Muscle of leg (tissue), 11 donors: ENCODE results near the gene HTR3A. TPM values are rescaled to one million over a fixed set of nuclear protein-coding genes. Genes with fewer than 3 reads are reported as not detected.

Experiments
- DNase-seq: peaks from one replicate; pipeline ENCODE4 v3.0.0; 2013
- H3K27ac ChIP-seq: one replicate; pipeline ENCODE4 v1.5.1; 2013; ENCODE audit warnings: mild to moderate bottlenecking, low read length, control low read depth
- H3K27me3 ChIP-seq: one replicate; pipeline ENCODE4 v1.6.1; 2013; ENCODE audit warnings: low read length; ENCODE audit not compliant: control insufficient read depth, insufficient read depth
- H3K36me3 ChIP-seq: one replicate; pipeline ENCODE4 v1.6.1; 2013; ENCODE audit warnings: low read length; ENCODE audit not compliant: control insufficient read depth, insufficient read depth
- H3K4me1 ChIP-seq: one replicate; pipeline ENCODE4 v1.6.1; 2013; ENCODE audit warnings: low read length; ENCODE audit not compliant: control insufficient read depth, insufficient read depth
- H3K4me3 ChIP-seq: one replicate; pipeline ENCODE4 v1.5.1; 2013; ENCODE audit warnings: low read length, control low read depth
- H3K9me3 ChIP-seq: replicated peaks from 2 replicates; pipeline ENCODE4 v1.6.1; 2013; ENCODE audit warnings: low read depth, low read length; ENCODE audit not compliant: control insufficient read depth
- WGBS: methylation state at CpG from one replicate; pipeline ENCODE4 v1.1.5; 2013; ENCODE audit warnings: missing lambda C conversion rate; ENCODE audit not compliant: insufficient coverage; 5-methylcytosine and 5-hydroxymethylcytosine counted together
- polyA plus RNA-seq, 8 donors: library from polyadenylated mRNA; unstranded; fragments of 120-200 nt; gene quantifications; one replicate each; pipeline versions ENCODE4 v1.2.1 to v1.2.3, GENCODE V29; 2013; ENCODE audit warnings: inconsistent platforms in 1 of 8, low replicate concordance in 1 of 8; ENCODE audit not compliant: insufficient read length in 8 of 8, insufficient read depth in 1 of 8
- total RNA-seq: library from RNA; stranded (reverse); fragments of 120-200 nt; gene quantifications from one replicate; pipeline ENCODE4 v1.2.4, GENCODE V29; 2013

The HTR3A gene
- total and polyA plus RNA-seq, 9 donors, result 0.04 to 0.17 (median 0.10) TPM; not detected in 3

DNA sequence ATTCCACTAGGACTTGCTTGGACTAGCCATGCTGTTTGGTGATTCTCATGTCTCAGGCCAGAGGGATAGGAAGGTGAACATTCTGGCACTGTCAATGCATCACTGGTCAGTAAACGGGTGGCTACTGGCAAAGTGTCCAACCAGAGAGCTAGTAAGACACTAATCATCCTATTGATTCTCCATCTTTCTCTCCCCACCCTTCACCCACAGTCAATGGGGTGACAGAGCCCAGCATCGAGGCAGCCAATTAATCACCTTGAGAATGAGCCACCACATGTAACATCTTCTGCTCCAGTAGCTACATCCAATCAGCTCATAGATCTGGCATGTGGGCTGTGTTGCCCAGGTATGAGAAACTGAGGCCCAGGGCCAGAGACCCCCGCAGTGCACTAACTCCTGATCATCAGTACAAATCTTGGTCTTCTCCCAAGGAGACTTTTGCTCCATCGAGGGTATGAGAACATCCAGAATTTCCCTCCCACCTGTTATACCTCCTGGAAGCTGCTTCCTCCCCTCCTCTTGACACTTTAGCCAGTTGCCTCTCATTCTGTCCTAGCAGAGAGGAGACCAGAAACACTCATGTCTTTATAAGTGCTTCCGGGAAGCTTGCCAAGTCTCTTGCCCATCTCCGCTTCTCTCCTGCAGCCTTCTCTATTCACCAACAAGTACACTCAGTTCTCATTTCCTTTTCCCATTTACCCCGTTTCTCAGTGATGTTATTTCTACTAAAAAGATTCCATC, 17.0 kb downstream of the HTR3A start:
- no peaks in the 10 kb centered on the region for H3K36me3 ChIP-seq
- DNase-seq, result peak; percentile 5
- H3K4me3 ChIP-seq, result no peak overlapping the region
- H3K27ac ChIP-seq, result no peak overlapping the region
- no peaks in the 10 kb centered on the region for H3K9me3 ChIP-seq
- peaks cover 3% of the 10 kb centered on the region for H3K27me3 ChIP-seq
- H3K4me1 ChIP-seq, result no peaks in the 10 kb centered on the region
- WGBS, result 68% methylated on average over 5 of the region's 7 CpGs

- Histone ChIP-seq H3K27ac (no peak overlapping the region), H3K36me3 (no peaks in the 10 kb centered on the region), H3K4me3 (no peak overlapping the region), H3K9me3 (no peaks in the 10 kb centered on the region), H3K4me1 (no peaks in the 10 kb centered on the region), H3K27me3 (peaks cover 3% of the 10 kb centered on the region)
- no peak for DNase-seq
- 25% methylated on average over 1 of the region's 7 CpGs for WGBS
These were observed 17.7 kb downstream of the HTR3A start for GRCh38 chr11:113992459-113993110.

DNA sequence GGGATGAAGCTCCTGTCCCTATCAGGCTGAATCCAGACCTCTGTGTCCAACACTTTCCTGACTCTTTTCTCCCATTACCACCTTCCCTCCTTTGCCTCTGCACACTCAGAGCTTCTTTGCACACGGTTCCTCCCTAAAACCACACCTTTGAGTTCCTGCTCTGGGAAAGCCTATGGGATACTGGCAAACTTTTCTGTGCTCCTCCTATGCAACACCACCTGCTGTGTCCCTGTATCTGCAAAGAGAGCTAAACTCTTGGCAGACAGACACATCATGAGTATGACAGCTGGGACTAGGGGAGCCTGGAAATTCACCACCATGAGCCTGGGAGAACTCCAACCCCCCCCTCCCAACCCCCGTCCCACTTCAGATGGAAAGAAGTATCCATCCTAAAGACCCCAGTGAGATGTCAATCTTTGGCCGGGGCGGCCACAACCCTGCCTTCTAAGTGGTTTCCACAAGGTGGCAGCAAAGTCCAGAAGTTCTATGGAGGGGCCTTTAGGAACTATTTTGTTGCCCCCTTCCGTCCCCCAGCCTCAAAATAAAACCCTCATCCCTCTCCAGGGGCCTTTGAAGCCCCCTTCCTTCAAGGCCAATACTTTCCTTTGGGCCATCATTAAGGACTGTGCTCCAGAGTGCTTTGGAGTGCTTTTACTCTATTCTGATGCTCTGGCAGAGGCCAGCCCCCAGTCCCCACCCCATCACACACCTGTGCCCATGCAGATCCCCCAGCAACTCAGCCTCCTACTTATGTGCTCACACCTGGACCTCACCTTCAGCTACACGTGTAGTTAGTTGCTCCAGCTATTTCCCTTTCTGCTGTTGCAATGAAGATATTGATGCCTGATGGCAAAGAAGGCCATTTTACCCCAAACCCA, 19.4 kb downstream of the HTR3A start:
- H3K27ac ChIP-seq, result no peak overlapping the region
- 0% methylated on average over 2 of the region's 6 CpGs for WGBS

DNA sequence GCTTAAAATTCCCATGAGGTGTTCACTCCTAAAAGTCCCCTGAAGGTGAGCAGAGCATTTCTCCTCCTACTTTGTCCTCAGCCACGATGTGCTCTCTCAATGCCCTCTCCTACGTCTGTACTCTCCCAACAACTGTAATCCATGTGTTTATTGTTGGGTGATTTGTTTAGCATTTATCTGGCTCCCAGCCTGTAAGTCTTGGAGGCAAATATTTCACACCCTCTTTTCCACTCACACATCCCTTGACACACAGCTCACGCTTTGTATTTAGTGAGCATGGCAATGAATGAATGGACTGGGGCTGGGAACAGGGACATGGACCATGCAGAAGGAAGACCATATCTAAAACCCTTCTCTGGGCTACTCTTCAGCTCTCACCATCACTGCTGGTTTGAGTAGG, 22.6 kb downstream of the HTR3A start:
- no peak overlapping the region for H3K27ac ChIP-seq
- H3K9me3 ChIP-seq, result no peaks in the 10 kb centered on the region
- H3K27me3 ChIP-seq, result peaks cover 6% of the 10 kb centered on the region
- H3K4me1 ChIP-seq, result no peaks in the 10 kb centered on the region
- WGBS, result no CpG with 5 or more reads among the region's 3 CpGs
- H3K36me3 ChIP-seq, result no peaks in the 10 kb centered on the region
- no peak for DNase-seq
- H3K4me3 ChIP-seq, result no peak overlapping the region

More for the DNA sequence above, 19.4 kb downstream of the HTR3A start:
- Histone ChIP-seq H3K4me1 (no peaks in the 10 kb centered on the region), H3K36me3 (no peaks in the 10 kb centered on the region), H3K27me3 (peaks cover 3% of the 10 kb centered on the region), H3K9me3 (no peaks in the 10 kb centered on the region), H3K4me3 (no peak overlapping the region)
- DNase-seq, result peak; percentile 6

DNA sequence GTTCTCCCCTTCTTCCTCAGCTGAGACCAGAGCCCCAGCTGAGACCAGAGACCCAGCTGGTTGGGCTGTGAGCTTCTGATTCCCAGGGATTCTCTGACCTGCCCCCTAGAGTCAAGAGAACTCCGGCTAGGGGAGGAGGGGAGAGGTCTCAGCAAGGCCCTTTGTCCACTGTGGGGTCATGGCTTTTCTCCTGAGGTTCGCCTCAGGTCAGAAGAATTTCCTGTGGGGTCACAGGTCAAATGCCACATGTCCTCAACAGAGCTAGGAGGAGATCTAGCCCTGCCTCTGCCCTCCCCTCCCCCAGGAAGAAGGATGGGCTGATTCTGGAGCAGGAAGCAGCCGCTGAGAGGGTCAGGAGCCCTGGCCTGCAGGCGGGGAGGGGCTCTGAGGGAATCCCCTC, 23.7 kb downstream of the HTR3A start:
- peaks cover 9% of the 10 kb centered on the region for H3K27me3 ChIP-seq
- no peak for DNase-seq
- no peaks in the 10 kb centered on the region for H3K36me3 ChIP-seq
- no peak overlapping the region for H3K4me3 ChIP-seq
- H3K4me1 ChIP-seq, result no peaks in the 10 kb centered on the region
- 0% methylated on average over 1 of the region's 4 CpGs for WGBS
- no peaks in the 10 kb centered on the region for H3K9me3 ChIP-seq
- no peak overlapping the region for H3K27ac ChIP-seq

GRCh38 chr11:114000526-114000925, 25.6 kb downstream of the HTR3A start:
- DNase-seq, result no peak
- WGBS, result 37% methylated on average over 2 of the region's 4 CpGs
- Histone ChIP-seq H3K9me3 (no peaks in the 10 kb centered on the region), H3K36me3 (no peaks in the 10 kb centered on the region), H3K4me1 (no peaks in the 10 kb centered on the region), H3K27me3 (peaks cover 8% of the 10 kb centered on the region), H3K4me3 (no peak overlapping the region), H3K27ac (no peak overlapping the region)

DNA sequence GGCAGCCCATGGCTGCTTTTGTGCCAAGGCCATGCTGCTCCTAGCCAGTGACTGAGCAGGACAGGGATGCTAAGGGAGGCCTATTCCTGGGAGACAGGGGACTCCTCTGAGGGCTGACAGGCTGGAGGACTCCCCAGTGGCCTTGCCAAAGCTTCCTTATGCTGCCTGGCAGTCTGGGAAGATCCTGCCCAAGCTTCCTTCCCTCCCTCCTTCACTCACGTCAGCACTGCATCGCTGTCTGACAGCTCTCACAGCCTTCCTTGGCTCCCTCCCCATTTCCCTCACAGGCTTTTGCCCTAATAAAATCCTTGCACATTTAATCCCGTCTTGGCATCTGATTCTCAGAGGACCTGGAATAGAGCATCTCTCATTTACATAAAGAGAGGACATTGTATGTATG, 26.5 kb downstream of the HTR3A start:
- Histone ChIP-seq H3K36me3 (no peaks in the 10 kb centered on the region), H3K4me1 (no peaks in the 10 kb centered on the region), H3K27ac (no peak overlapping the region), H3K9me3 (no peaks in the 10 kb centered on the region), H3K27me3 (peaks cover 8% of the 10 kb centered on the region), H3K4me3 (no peak overlapping the region)
- DNase-seq, result no peak
- WGBS, result 25% methylated on average over 2 of the region's 3 CpGs

GRCh38 chr11:114008331-114008730, 33.4 kb downstream of the HTR3A start:
- Histone ChIP-seq H3K4me3 (no peak overlapping the region), H3K36me3 (no peaks in the 10 kb centered on the region), H3K4me1 (no peaks in the 10 kb centered on the region), H3K9me3 (no peaks in the 10 kb centered on the region), H3K27ac (no peak overlapping the region), H3K27me3 (peaks cover 2% of the 10 kb centered on the region)
- DNase-seq, result no peak
- 59% methylated on average over 3 of the region's 4 CpGs for WGBS

GRCh38 chr11:114010931-114011330, 36.0 kb downstream of the HTR3A start:
- Histone ChIP-seq H3K27me3 (peaks cover 2% of the 10 kb centered on the region), H3K4me3 (no peak overlapping the region), H3K9me3 (no peaks in the 10 kb centered on the region), H3K27ac (no peak overlapping the region), H3K4me1 (no peaks in the 10 kb centered on the region), H3K36me3 (no peaks in the 10 kb centered on the region)
- WGBS, result 74% methylated on average over 2 of the region's 4 CpGs
- DNase-seq, result no peak

GRCh38 chr11:114011443-114011842, 36.5 kb downstream of the HTR3A start:
- Histone ChIP-seq H3K27ac (no peak overlapping the region), H3K4me3 (no peak overlapping the region), H3K4me1 (no peaks in the 10 kb centered on the region), H3K27me3 (peaks cover 2% of the 10 kb centered on the region), H3K36me3 (no peaks in the 10 kb centered on the region), H3K9me3 (no peaks in the 10 kb centered on the region)
- 38% methylated on average over 2 of the region's 2 CpGs for WGBS
- no peak for DNase-seq
